ENCODE measurements around the gene RFTN2. TPM values are rescaled to one million over a fixed set of nuclear protein-coding genes. Genes with fewer than 3 reads are reported as not detected.

The RFTN2 gene
- total and polyA plus RNA-seq, 2 of the 13 experiments (the other 11 are each of a cell fraction or from before 2014, with no cell fraction given): not detected

DNA sequence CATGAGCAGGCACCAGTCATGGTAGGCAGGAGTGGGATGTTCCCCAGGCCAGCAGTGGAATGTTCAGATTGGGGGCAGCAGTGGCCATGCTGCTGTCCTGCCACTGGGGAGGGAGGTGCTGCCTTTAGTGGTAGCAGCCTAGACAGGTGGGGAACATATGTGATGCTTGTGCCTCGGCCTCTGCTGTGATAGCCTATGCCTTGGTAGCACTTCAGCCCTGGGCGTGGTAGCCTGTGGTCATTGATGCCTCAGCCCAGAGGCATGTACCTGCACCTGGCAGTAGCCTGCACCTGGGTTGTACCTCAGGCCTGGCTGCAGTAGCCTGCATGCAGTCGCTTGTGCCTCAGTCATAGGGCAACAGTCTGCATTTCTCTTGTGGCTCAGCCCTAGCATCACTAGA, 7.1 kb downstream of the RFTN2 start:
- H3K27me3 ChIP-seq (ENCODE audit: control insufficient read depth in 1 of 2, insufficient read depth in 2 of 2, low read length in 2 of 2): no peaks in the 10 kb centered on the region
- ATAC-seq (peak; percentile 38), FAIRE-seq (no peak), DNase-seq (ENCODE audit: low spot score) (no peak)
- H3K9ac ChIP-seq (ENCODE audit: insufficient read depth, low read depth, low read length): no peak overlapping the region
- no peak overlapping the region for H2AFZ ChIP-seq (ENCODE audit: low read length)
- 10% methylated on average over 2 of the region's 3 CpGs for WGBS (ENCODE audit: low lambda C conversion rate)
- in situ Hi-C loops (cut with HindIII; ENCODE audit: extremely low pct_ligation_motif_present, low pct_unique_long_range_greater_than_20kb) (no loop called here), intact Hi-C loops (cut with micrococcal nuclease; ENCODE audit: unreplicated experiment) (no loop called here)
- no peaks in the 10 kb centered on the region for H3K79me2 ChIP-seq (ENCODE audit: insufficient read depth, low read length)
- no peak overlapping the region for H3K27ac ChIP-seq (ENCODE audit: extremely low read length, insufficient read depth, low read length)
- H3K36me3 ChIP-seq (replicated peaks in 1 of 2; ENCODE audit: control insufficient read depth in 1 of 2, insufficient read depth in 2 of 2, low read length in 2 of 2): no peaks in the 10 kb centered on the region
- H3K4me2 ChIP-seq (ENCODE audit: low read depth, low read length): no peak overlapping the region
- TF ChIP-seq BRCA1 (CRISPR knock-in tag; IDR thresholded peaks at IDR 0.05) (no peak), HOXA5 (CRISPR knock-in tag; IDR thresholded peaks at IDR 0.05) (no peak), RARA (CRISPR knock-in tag; IDR thresholded peaks at IDR 0.05) (no peak), IKZF1 (IDR thresholded peaks at IDR 0.05) (no peak), MAFG (CRISPR knock-in tag; IDR thresholded peaks at IDR 0.05) (no peak), ZFP62 (CRISPR knock-in tag; IDR thresholded peaks at IDR 0.05) (no peak), ZNF317 (CRISPR knock-in tag; IDR thresholded peaks at IDR 0.05) (no peak), ZKSCAN8 (CRISPR knock-in tag; IDR thresholded peaks at IDR 0.05; ENCODE audit: borderline replicate concordance) (no peak), RBM39 (IDR thresholded peaks at IDR 0.05; ENCODE audit: low read depth, low read length, poor library complexity, severe bottlenecking) (no peak)
- TF ChIP-seq, protein P1, sequence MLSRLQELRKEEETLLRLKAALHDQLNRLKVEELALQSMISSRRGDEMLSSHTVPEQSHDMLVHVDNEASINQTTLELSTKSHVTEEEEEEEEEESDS (CRISPR knock-in tag; IDR thresholded peaks at IDR 0.05; ENCODE audit: borderline replicate concordance): no peak
- TF ChIP-seq, protein P2, sequence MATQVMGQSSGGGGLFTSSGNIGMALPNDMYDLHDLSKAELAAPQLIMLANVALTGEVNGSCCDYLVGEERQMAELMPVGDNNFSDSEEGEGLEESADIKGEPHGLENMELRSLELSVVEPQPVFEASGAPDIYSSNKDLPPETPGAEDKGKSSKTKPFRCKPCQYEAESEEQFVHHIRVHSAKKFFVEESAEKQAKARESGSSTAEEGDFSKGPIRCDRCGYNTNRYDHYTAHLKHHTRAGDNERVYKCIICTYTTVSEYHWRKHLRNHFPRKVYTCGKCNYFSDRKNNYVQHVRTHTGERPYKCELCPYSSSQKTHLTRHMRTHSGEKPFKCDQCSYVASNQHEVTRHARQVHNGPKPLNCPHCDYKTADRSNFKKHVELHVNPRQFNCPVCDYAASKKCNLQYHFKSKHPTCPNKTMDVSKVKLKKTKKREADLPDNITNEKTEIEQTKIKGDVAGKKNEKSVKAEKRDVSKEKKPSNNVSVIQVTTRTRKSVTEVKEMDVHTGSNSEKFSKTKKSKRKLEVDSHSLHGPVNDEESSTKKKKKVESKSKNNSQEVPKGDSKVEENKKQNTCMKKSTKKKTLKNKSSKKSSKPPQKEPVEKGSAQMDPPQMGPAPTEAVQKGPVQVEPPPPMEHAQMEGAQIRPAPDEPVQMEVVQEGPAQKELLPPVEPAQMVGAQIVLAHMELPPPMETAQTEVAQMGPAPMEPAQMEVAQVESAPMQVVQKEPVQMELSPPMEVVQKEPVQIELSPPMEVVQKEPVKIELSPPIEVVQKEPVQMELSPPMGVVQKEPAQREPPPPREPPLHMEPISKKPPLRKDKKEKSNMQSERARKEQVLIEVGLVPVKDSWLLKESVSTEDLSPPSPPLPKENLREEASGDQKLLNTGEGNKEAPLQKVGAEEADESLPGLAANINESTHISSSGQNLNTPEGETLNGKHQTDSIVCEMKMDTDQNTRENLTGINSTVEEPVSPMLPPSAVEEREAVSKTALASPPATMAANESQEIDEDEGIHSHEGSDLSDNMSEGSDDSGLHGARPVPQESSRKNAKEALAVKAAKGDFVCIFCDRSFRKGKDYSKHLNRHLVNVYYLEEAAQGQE (IDR thresholded peaks at IDR 0.05; ENCODE audit: borderline replicate concordance in 1 of 2, low read depth in 1 of 2, low read length in 2 of 2): no peak
- CTCF ChIA-PET (ENCODE audit: low intra/inter-chr PET ratio, low total read pairs): no interaction called here
- H4K20me1 ChIP-seq (ENCODE audit: insufficient read depth, low read length): no peaks in the 10 kb centered on the region
- no TSS peak for BruUV-seq (replicated peaks)
- peaks cover 18% of the 10 kb centered on the region for H3K4me1 ChIP-seq (ENCODE audit: insufficient read depth, low read length)
- peaks cover 5% of the 10 kb centered on the region; the same call in 1 of the 2 replicates for H3K9me3 ChIP-seq (ENCODE audit: low read length)
- no peak overlapping the region for H3K4me3 ChIP-seq (replicated peaks in 1 of 3; ENCODE audit: insufficient read depth in 1 of 3, low read depth in 2 of 3, low read length in 3 of 3)
- POLR2A ChIA-PET: no interaction called here

Measured in HepG2 (cell line).